Measurements from ENCODE around the gene LRPAP1. TPM values are rescaled to one million over a fixed set of nuclear protein-coding genes. Genes with fewer than 3 reads are reported as not detected.

The LRPAP1 gene
- polyA plus RNA-seq, 1 of the 3 experiments (the other 2 are of a cell fraction) = 209 TPM

GRCh38 chr4:3513807-3514206 is 18.4 kb downstream of the LRPAP1 start:
- no peak overlapping the region for H3K4me3 ChIP-seq (ENCODE audit: low read depth in 2 of 2, low read length in 1 of 2)
- no peaks in the 10 kb centered on the region for H3K4me1 ChIP-seq (ENCODE audit: control insufficient read depth in 1 of 2, insufficient read depth in 2 of 2, low read depth in 1 of 2, low read length in 1 of 2)
- no peaks in the 10 kb centered on the region for H3K9me2 ChIP-seq
- no peak for DNase-seq
- ChIA-PET POLR2A (interaction anchor here (1.2 kb wide), 1 partner anchor 22 kb away, joined by 3 read pairs; no protein-coding TSS in a partner anchor), CTCF (interaction anchor here (1.1 to 2.4 kb wide), 5 partner anchors 8 to 367 kb away, joined by 3 to 14 read pairs (median 4); no protein-coding TSS in a partner anchor)
- 96% methylated on average over 16 of the region's 18 CpGs for WGBS (ENCODE audit: low lambda C conversion rate)
- peaks cover 3 to 76% of the 10 kb centered on the region in 2 experiments for H3K36me3 ChIP-seq (replicated peaks in 1 of 2; ENCODE audit: control insufficient read depth in 1 of 2, insufficient read depth in 2 of 2, low read length in 1 of 2)
- H3K9ac ChIP-seq = no peak overlapping the region
- no peaks in the 10 kb centered on the region for H3K27me3 ChIP-seq (ENCODE audit: insufficient read depth)
- no peak overlapping the region for H3K27ac ChIP-seq (ENCODE audit: low read depth in 2 of 2, low read length in 1 of 2)
- H3K79me2 ChIP-seq (ENCODE audit: insufficient read depth) = no peaks in the 10 kb centered on the region; the same call in 1 of the 2 replicates
- H3K4me2 ChIP-seq = no peak overlapping the region
- H3F3A ChIP-seq (replicated peaks; ENCODE audit: insufficient read depth) = no peaks in the 10 kb centered on the region
- no peaks in the 10 kb centered on the region for H4K20me1 ChIP-seq (ENCODE audit: insufficient read depth)
- no peak overlapping the region for H2AFZ ChIP-seq (ENCODE audit: low read depth)
- no peaks in the 10 kb centered on the region for H3K9me3 ChIP-seq
- no peak for TF ChIP-seq USF2 (IDR thresholded peaks at IDR 0.05; ENCODE audit: borderline replicate concordance, low read depth, low read length)
- TF ChIP-seq NRF1 (IDR thresholded peaks at IDR 0.05; ENCODE audit: low read depth, low read length) = no peak
- TF ChIP-seq FOXM1 (IDR thresholded peaks at IDR 0.05; ENCODE audit: low read depth) = no peak
- TF ChIP-seq RAD21 (IDR thresholded peaks at IDR 0.05; ENCODE audit: low read length) = no peak
- TF ChIP-seq REST (IDR thresholded peaks at IDR 0.05; ENCODE audit: low read depth, low read length) = no peak

- Histone ChIP-seq H3K36me3 (replicated peaks in 1 of 2; ENCODE audit: control insufficient read depth in 1 of 2, insufficient read depth in 2 of 2, low read length in 1 of 2) (peaks cover 13 to 73% of the 10 kb centered on the region in 2 experiments), H3K4me3 (ENCODE audit: low read depth in 2 of 2, low read length in 1 of 2) (no peak overlapping the region), H3F3A (replicated peaks; ENCODE audit: insufficient read depth) (no peaks in the 10 kb centered on the region), H3K4me1 (ENCODE audit: control insufficient read depth in 1 of 2, insufficient read depth in 2 of 2, low read depth in 1 of 2, low read length in 1 of 2) (no peaks in the 10 kb centered on the region), H2AFZ (ENCODE audit: low read depth) (no peak overlapping the region), H3K27ac (ENCODE audit: low read depth in 2 of 2, low read length in 1 of 2) (no peak overlapping the region), H3K9ac (no peak overlapping the region), H3K9me2 (no peaks in the 10 kb centered on the region), H3K79me2 (ENCODE audit: insufficient read depth) (no peaks in the 10 kb centered on the region; the same call in 1 of the 2 replicates), H3K9me3 (no peaks in the 10 kb centered on the region), H3K4me2 (no peak overlapping the region), H3K27me3 (ENCODE audit: insufficient read depth) (no peaks in the 10 kb centered on the region), H4K20me1 (ENCODE audit: insufficient read depth) (no peaks in the 10 kb centered on the region)
- no peak for DNase-seq
- ChIA-PET POLR2A (no interaction called here), CTCF (interaction anchor here (1.1 to 1.7 kb wide), 2 partner anchors 15 to 368 kb away, joined by 4 to 6 read pairs; no protein-coding TSS in a partner anchor)
- no peak for TF ChIP-seq POLR2AphosphoS5 (IDR thresholded peaks at IDR 0.05; ENCODE audit: low read depth, low read length)
- TF ChIP-seq MEF2A (IDR thresholded peaks at IDR 0.05; ENCODE audit: borderline replicate concordance, low read depth) = no peak
- TF ChIP-seq ELF1 (IDR thresholded peaks at IDR 0.05) = no peak
- TF ChIP-seq REST (IDR thresholded peaks at IDR 0.05; ENCODE audit: low read depth, low read length) = no peak
- no peak for TF ChIP-seq TEAD4 (IDR thresholded peaks at IDR 0.05; ENCODE audit: borderline replicate concordance, insufficient read depth)
- no peak for TF ChIP-seq SIN3A (IDR thresholded peaks at IDR 0.05; ENCODE audit: borderline replicate concordance, low read depth, low read length)
- TF ChIP-seq RCOR1 (IDR thresholded peaks at IDR 0.05; ENCODE audit: low read length) = no peak
- TF ChIP-seq, protein P1, sequence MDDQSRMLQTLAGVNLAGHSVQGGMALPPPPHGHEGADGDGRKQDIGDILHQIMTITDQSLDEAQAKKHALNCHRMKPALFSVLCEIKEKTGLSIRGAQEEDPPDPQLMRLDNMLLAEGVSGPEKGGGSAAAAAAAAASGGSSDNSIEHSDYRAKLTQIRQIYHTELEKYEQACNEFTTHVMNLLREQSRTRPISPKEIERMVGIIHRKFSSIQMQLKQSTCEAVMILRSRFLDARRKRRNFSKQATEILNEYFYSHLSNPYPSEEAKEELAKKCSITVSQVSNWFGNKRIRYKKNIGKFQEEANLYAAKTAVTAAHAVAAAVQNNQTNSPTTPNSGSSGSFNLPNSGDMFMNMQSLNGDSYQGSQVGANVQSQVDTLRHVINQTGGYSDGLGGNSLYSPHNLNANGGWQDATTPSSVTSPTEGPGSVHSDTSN (IDR thresholded peaks at IDR 0.05) = no peak
- TF ChIP-seq MXI1 (IDR thresholded peaks at IDR 0.05; ENCODE audit: low read depth, low read length) = no peak
- no peak for TF ChIP-seq GATA2 (CRISPR knock-in tag; IDR thresholded peaks at IDR 0.05)
- TF ChIP-seq JUND (IDR thresholded peaks at IDR 0.05) = no peak
- 96% methylated on average over 22 of the region's 22 CpGs for WGBS (ENCODE audit: low lambda C conversion rate)
These were observed 19.5 kb downstream of the LRPAP1 start for GRCh38 chr4:3512719-3513118.

Measured in SK-N-SH (cell line).